SHP77 (cell line): ENCODE data around the gene SLC16A10.
"Not testable (repeated sequence)": the region's sequence is repeated elsewhere in the genome, so short reads cannot be mapped to it uniquely, and the experiment has no call there.

ENCODE experiments used
- DNase-seq, 2 experiments: peaks; one replicate each; lab custom pipeline; 2025; lab: John Stamatoyannopoulos, UW

Gene SLC16A10

DNA sequence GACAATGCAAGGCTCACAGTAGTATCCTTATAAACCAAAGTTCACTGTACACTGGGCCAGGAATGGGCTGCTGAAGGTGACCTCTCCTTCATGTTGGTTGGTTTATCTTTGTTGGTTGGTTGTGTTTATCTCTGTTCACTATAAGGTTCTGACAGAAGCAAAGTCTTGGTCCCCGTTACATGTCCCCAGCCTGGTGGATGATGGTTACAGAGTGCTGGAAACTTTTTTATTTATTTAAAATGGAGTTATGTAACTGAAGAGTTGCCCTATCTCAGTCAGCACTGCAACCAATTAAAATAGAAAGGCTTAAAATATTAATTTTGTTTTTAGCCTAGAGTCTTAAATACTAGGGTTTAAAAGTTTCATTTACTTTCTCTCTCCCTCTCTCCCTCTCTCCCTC, 100.6 kb downstream of the SLC16A10 start:
- DNase-seq, result no peak

DNA sequence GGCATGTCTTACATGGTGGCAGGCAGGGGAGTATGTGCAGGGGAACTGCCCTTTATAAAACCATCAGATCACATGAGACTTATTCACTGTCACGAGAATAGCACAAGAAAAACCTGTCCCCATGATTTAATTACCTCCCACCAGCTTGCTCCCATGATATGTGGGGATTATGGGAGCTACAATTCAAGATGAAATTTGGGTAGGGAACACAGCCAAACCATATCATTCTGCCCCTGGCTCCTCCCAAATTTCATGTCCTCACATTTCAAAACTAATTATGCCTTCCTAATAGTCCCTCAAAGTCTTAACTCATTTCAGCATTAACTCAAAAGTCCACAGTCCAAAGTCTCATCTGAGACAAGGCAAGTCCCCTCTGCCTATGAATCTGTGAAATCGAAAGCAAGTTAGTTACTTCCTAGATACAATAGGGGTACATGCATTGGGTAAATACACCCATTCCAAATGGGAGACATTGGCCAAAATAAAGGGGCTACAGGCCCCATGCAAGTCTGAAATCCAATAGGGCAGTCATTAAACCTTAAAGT, 102.4 kb downstream of the SLC16A10 start:
- DNase-seq, result not testable (repeated sequence)

DNA sequence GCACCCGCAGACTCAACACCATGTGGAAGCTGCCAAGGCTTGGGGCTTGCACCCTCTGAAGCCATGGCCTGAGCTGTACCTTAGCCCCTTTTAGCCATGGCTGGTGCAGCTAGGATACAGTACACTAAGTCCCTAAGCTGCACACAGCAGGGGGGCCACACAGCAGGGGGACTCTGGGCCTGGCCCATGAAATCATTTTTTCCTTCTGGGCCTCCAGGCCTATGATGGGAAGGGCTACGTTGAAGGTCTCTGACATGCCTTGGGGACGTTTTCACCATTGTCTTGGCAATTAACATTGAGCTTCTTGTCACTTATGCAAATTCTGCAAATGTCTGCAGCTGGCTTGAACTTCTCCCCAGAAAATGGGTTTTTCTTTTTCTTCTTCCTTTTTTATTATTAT, 103.3 kb downstream of the SLC16A10 start:
- no peak for DNase-seq

DNA sequence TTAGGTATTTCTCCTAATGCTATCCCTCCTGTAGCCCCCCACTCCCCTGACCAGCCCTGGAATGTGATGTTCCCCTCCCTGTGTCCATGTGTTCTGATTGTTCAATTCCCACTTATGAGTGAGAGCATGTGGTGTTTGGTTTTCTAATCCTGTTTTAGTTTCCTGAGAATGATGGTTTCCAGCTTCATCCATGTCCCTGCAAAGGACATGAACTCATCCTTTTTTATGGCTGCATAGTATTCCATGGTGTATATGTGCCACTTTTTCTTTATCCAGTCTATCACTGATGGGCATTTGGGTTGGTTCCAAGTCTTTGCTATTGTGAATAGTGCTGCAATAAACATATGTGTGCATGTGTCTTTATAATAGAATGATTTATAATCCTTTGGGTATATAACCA, 103.8 kb downstream of the SLC16A10 start:
- not testable (repeated sequence) for DNase-seq

DNA sequence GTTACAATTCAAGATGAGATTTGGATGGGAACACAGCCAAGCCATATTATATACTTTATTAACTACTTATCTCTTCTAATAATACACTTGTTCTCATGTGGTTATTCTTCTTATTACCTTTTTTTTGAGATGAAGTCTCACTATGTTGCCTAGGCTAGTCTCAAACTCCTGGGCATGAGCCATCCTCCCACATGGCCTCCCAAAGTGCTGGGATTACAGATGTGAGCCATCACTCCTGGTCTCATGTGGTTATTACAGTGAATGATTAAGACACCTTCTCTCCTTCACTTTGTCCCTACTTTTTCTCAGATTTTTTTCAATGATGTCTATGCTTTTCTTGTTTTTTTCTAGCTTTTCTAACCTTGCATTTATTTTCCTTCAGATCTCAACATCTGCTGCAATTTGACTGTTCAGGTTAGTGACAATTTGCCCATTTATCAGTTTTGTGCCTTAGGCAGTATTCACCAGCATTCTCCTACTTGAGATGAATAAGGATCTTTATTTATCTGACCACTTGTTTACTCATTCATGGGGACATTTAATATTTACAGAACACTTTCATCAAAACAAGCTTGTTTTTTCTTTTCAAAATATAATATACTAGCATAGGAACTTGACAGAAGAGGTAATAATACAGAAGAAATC, 105.7 kb downstream of the SLC16A10 start:
- DNase-seq, result no peak

DNA sequence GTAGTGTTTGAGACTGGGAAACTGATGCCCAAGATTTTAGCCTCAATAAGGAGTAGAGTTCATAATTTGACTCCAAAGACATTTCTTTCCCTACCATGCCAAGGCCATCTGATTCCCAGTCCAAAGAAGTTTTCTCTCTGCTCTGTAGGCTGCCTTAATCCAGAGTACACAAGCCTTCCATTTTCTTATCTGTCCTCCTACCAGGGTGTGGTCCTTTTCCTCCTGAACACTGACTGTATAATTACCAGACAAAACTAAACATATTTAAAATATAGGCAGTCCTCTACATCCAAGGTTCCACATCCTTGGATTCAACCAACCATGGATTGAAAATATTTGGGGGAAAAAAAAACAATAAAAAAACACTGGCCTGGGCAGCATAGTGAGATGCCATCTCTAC, 108.4 kb downstream of the SLC16A10 start:
- no peak for DNase-seq

DNA sequence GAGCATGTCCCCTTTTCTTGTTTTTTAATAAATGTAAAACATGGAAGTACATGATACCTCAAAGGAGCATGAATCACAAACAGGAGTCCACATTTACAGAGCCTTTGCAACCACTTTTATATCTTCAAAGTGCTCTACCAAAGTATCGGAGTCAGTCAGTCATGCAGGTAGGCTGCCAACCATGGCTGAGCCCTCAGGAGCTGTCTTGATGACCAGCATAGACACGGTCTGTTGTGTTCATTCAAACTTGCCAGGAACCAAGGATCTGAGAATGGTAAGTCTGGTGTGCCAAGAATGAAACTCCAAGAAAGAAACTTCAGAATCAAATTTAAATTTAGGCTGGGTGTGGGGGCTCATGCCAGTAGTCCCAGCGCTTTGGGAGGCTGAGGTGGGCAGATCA, 111.5 kb downstream of the SLC16A10 start:
- no peak for DNase-seq

DNA sequence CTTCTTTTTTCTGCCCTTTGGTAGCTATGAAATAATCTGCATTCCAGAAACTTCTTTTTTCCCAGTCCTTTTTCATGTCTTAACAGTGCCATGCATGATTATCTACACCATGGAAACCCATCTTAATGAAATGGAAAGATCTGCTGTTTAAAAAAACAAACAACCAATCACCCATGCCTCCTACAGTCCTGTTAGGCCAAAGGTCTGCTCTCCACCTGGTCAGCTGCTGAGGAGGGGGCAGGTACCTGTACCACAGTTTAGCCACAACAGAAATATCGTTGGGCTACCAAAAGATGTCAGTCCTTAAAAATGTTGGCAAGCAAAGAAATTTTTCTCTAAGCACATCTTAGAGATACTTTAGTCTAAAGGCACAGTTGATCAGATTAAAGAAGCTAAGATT, 112.6 kb downstream of the SLC16A10 start:
- DNase-seq, result no peak

DNA sequence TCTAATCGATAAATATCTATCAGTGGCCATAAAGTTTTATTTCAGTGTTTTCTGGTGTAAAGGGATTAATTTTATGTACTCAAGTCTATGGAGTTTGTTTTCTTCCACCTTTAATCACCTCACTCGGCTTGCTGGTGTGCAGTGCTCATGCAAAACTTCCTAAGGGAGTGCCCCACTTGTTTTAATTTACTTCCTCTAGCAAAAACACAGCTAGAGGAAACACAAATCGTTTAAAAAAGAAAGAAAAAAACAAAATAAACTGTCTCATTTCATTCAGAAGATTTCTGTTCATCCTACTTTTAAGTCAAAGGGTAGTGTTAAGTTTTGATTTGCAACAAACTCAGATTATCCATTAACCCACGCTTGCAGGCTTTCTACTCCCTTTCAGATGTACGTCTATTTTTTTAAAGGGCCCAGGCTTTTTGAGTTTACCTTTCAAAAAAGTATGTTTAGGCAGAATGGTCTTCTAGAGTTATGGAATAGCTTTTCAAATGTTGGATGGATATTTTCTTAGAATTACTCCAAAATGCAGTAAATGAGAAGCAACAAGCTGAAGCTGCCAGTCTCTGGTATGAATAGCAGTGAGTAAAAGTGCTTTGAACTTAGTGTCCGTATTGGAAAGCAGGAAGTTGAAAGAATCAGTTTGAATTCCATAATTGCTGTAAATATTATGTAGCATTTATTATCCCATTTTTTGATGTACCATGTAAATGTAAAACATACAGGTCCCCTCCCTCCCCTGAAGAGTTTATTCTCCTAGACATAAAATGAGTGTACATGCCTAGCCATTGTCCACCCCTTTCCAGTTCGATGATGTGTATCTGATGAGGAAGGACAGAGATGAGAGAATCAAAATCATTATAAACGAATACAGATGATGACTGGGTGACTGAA, 113.3 kb downstream of the SLC16A10 start:
- DNase-seq, result no peak

DNA sequence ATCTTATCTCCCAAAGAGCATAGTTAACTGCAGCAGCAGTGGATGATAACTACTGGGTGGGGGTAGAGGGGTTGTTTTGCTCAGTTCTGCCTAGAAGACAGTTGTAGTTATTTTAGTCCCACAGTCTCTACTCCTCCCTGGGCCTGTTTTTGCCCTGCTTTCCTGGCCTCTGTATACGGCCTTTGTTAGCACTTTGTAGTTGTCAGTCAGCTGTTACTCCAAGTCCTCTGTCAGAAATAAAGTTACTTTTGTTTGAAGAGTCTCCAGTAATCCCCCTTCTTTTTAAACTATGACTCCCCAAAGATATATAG, 113.9 kb downstream of the SLC16A10 start:
- DNase-seq, result no peak

DNA sequence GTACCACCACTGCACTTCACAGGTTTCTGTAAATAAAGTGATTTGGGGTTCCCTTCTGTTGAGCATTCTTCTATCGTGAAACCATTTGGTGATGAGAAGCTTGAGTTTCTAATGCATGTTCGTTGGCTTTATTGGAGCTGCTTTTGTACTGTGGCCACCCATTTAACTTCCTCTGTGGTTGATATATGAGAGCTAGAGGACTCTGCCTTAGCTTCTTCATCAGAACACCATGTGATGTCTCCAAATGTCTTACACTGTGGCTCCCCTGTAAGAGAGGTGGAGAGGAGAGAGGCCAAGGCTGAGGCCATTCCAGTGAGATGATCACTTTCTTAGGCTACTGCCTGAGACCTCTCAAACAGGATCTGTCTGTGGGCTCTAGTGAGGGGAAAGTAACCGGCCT, 114.5 kb downstream of the SLC16A10 start:
- no peak for DNase-seq

DNA sequence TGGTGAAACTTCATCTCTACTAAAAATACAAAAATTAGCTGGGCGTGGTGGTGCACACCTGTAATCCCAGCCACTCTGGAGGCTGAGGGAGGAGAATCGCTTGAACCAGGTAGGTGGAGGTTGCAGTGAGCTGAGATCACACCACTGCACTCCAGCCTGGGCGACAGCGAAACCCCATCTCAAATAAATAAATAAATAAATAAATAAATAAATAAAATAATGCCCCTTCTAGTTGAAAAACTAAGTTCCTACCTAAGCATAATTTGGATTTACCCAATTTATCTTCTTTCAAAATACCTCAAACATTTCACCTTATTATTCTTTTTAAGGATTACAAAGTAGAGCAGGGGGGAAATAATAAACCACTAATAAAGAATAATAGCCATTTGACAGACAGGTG, 116.2 kb downstream of the SLC16A10 start:
- DNase-seq, result not testable (repeated sequence)

DNA sequence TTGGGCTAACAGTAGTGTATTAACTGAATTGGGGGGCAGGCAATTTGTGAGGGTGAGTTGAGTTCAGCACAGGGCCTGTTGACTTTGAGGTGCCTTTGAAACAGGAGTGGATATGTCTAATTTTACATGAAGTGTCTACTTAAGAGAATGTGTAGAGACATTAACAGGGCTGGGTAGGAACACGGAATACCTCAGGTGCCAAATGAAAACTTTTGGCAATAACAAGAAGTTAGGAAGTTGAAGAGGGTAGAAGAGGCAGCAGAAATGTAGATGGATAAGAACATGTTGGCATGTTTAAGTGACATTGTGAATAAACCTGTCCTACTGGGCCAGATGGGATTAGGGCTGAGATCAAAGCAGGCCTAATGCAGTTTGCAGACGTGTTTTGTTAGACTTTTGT, 117.0 kb downstream of the SLC16A10 start:
- DNase-seq, result no peak

DNA sequence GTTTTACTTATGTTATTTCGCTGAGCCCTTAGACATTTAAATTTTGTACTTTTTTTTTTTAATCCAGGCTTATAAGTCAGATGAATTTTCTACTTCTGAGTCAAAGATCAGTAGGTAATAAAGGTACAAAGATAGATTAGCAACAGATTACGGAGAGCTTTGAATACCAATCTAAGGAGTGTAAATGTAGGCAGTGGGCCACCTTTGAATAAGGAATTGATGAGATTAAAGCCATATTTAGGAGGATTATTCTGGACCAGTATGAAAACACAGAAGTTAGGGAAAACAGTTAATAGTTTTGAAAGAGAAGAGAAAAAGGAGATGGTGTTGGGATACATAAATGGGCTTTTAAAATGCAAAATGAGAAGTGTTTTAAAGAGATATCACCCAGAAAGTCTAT, 117.6 kb downstream of the SLC16A10 start:
- DNase-seq, result no peak

DNA sequence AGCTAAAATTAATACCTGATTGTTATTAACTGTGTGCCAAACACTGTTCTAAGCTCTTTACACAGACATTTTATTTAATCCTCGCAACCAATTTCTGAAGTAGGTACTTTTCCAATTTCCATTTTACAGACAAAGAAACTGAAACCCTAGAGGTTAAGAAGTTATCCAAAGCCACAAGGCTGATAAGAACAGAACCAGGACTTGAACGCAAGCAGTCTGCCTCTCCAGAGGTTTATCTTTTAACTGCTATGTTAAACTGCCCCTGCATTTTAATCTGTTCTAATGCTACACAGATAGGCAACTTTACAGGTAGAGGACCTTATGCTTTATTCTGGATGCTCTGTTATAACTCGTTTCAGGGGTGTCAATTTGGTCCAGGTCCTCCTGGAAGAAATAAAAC, 118.2 kb downstream of the SLC16A10 start:
- DNase-seq, result no peak

DNA sequence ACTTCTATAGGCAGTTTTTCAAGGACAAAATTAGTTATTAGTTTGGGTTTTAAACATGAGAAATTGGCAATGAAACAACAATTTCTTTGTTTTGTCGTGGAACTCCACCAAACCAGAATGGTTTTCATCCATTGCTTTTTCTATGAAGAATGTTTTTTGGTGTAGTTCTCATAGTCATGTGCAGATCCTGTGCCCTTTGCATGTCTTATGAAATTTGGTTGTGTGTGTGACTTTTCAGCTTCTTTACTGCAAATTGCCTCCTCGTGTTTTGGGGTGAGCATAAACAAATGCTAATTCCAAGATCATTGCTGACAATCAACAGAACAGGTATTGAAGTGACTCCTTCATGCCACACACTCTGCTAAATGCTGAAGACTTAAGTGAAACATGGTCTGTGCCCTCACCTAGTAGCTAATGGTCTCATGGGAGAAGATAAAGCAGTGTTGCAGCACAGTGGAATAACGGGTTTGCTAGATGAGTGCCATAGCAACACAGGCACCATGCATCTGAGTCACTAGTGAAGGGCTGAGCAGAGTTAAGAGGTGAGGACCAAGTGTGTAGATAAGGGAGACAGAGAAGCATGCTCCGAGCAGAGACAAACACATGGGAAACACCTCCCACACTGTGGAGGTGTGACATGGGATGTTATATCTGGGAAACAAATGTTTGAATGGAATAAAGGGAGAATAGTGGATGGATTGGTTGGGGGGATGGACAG, 120.0 kb downstream of the SLC16A10 start:
- DNase-seq, result no peak

DNA sequence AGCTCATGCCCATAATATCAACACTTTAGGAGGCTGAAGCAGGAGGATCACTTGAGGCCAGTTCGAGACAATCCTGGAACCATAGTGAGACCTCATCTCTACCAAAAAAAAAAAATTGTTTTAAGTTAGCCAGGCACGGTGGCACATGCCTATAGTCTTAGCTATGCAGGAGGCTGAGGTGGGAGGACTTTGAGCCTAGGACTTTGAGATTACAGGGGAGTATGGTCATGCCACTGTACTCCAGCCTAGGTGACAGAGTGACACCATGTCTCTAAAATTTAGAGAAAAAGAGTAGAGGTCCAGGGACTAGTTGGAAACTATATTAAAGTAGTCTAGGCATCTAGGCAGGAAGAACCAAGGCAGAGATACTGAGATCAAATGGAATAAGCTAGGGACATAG, 121.6 kb downstream of the SLC16A10 start:
- DNase-seq, result no peak

DNA sequence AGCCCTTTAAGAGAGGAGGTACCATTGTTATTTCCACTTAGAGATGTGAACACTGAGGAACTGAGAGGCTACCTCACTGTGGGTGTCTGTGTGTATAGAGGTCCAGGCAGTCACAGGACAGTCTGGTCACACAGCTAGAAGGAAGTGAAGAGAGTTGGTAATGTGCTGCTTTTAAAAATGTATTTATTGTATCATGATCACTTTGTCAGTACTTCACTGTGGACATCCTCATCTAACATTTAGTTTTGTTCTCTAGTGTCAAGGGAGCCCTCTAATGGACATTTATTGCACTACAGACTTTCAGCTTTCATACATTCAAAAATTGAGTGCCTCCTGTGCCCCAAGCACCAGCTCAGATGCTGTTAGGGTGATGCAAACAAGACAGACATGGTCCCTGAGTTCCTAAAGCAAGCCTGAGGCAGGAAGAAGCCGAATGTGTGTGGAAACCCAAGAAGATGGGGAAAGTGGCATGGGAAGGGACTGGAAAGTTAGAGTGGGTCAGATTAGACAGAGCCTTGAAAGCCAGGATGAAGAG, 123.0 kb downstream of the SLC16A10 start:
- peak; percentile 35 to 43 for DNase-seq

DNA sequence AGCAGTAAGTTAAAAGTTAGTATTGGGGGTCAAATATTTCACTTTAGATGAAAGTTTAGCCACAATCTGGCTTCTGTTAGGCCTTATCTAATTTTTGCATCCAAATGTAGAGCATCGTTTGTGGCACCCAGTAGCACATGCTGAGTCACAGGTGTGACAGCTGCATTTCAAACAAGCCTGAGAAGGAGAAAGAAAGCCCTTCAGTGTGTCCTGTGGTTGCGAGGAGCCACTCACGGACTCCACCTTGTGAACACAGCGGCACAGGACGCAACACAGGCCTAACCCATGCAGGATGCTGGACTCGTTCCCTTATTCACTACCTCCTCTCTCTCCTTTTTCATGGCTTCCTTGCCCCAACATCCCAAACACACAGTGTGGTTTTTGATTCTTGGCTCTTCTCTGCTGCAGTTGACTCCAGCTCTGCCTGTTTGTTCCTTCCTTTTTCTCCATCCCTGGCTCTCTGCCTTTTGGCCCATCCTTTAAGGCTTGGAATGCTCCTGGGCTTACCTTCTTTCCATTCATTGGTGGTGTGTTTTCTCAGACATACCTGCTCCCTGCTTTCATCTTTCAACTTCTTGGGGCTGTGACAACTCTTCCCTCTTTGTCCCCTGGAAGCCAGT, 124.2 kb downstream of the SLC16A10 start:
- no peak for DNase-seq

DNA sequence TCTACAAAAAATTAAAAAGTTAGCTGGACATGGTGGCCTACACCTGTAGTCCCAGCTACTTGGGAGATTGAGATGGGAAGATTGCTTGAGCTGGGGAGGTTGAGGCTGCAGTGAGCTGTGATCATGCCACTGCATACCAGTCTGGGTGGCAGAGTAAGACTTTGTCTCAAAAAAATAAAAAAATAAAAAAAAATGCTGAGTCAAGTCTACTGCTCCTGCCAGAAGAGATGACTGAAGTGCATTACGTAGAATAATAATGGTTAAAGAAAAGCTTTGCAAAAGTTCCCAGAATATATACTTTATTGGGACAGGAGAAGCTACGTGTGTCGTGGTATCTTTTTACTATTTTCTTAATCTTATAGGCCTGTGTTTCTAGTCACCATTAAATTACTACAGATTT, 125.3 kb downstream of the SLC16A10 start:
- no peak for DNase-seq

DNA sequence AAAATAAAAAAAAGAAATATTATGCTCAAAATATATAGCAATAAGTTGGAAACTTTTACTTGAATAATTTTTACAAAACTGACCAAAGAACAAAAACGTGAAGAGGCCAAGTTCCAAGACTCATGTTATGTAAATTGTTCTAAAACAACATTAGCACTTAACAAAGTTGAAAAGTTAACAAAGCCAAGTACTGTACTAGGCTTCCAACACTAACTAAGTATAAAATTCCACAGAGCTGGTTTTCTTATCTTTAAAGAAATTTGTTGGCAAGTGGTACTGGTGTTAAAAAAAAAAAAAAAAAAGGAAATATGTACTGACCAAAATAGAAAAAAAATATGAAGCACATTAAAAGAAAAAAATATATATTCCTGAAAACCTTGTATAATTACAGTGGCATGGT, 127.8 kb downstream of the SLC16A10 start:
- no peak for DNase-seq

DNA sequence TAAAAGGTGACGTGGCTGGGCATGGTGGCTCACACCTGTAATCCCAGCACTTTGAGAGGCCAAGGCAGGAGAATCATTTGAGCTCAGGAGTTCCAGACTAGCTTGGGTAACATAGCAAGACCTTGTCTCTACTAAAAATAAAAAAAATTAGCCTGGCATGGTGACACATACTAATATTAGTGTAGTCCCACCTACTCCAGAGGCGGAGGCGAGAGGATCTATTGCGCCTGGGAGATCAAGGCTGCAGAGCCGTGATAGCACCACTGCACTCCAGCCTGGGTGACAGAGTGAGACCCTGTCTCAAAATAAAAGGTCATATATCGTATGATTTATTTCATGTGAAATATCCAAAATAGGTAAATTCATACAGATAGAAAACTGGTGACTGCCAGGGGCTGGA, 132.5 kb downstream of the SLC16A10 start:
- no peak for DNase-seq
